Measurements from ENCODE around the gene RADIL. TPM values are rescaled to one million over a fixed set of nuclear protein-coding genes. Genes with fewer than 3 reads are reported as not detected.

Gene RADIL
- polyA plus RNA-seq, 1 donor (not counting 4 experiments of a cell fraction or from before 2014, with no cell fraction given), result not detected

GRCh38 chr7:4787947-4788626 lies 95.4 kb downstream of the RADIL start:
- H4K20me1 ChIP-seq (ENCODE audit: control insufficient read depth, extremely low read depth, insufficient read depth, low read length), result no peaks in the 10 kb centered on the region
- no peak overlapping the region for H3K9ac ChIP-seq (ENCODE audit: control insufficient read depth, extremely low read depth, insufficient read depth, low read length)
- no peak overlapping the region for H3K4me3 ChIP-seq (ENCODE audit: control insufficient read depth in 2 of 3, extremely low read depth in 1 of 3, insufficient read depth in 2 of 3, low read depth in 1 of 3, low read length in 3 of 3)
- H3K4me2 ChIP-seq (ENCODE audit: control insufficient read depth, extremely low read depth, insufficient read depth, low read depth, low read length), result no peak overlapping the region
- no peak overlapping the region for H3K27ac ChIP-seq (ENCODE audit: control insufficient read depth, insufficient read depth, low read length)
- DNase-seq (ENCODE audit: low read depth, low spot score) (no peak), FAIRE-seq (no peak)
- H3K79me2 ChIP-seq (ENCODE audit: control insufficient read depth, insufficient read depth, low read length), result peaks cover 2% of the 10 kb centered on the region
- no peaks in the 10 kb centered on the region for H3K9me3 ChIP-seq (ENCODE audit: control insufficient read depth, low read depth, low read length)
- H3K4me1 ChIP-seq (ENCODE audit: control insufficient read depth, extremely low read depth, insufficient read depth, low read length), result no peaks in the 10 kb centered on the region
- H3K9me1 ChIP-seq (ENCODE audit: control insufficient read depth, extremely low read depth, insufficient read depth, low read length), result no peaks in the 10 kb centered on the region
- TF ChIP-seq EZH2 (IDR thresholded peaks at IDR 0.05; ENCODE audit: low read length), result no peak
- TF ChIP-seq, protein P1, sequence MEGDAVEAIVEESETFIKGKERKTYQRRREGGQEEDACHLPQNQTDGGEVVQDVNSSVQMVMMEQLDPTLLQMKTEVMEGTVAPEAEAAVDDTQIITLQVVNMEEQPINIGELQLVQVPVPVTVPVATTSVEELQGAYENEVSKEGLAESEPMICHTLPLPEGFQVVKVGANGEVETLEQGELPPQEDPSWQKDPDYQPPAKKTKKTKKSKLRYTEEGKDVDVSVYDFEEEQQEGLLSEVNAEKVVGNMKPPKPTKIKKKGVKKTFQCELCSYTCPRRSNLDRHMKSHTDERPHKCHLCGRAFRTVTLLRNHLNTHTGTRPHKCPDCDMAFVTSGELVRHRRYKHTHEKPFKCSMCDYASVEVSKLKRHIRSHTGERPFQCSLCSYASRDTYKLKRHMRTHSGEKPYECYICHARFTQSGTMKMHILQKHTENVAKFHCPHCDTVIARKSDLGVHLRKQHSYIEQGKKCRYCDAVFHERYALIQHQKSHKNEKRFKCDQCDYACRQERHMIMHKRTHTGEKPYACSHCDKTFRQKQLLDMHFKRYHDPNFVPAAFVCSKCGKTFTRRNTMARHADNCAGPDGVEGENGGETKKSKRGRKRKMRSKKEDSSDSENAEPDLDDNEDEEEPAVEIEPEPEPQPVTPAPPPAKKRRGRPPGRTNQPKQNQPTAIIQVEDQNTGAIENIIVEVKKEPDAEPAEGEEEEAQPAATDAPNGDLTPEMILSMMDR (optimal IDR thresholded peaks at IDR 0.05 in 1 of 3, IDR thresholded peaks at IDR 0.05 in 1 of 3, conservative IDR thresholded peaks at IDR 0.05 in 1 of 3; ENCODE audit: extremely low read depth in 1 of 3, insufficient read depth in 2 of 3, low read length in 3 of 3), result no peak
- dilution Hi-C loops (cut with MboI; ENCODE audit: extremely low pct_ligation_motif_present, low sequenced_read_pairs), result no loop called here
- no peaks in the 10 kb centered on the region for H3K27me3 ChIP-seq (ENCODE audit: control insufficient read depth, extremely low read depth, insufficient read depth, low read length)
- H3K36me3 ChIP-seq (ENCODE audit: control insufficient read depth in 2 of 2, extremely low read depth in 1 of 2, insufficient read depth in 2 of 2, low read length in 2 of 2), result peaks cover 27 to 56% of the 10 kb centered on the region in 2 experiments
- no peak overlapping the region for H2AFZ ChIP-seq (ENCODE audit: control insufficient read depth, low read length)

DNA sequence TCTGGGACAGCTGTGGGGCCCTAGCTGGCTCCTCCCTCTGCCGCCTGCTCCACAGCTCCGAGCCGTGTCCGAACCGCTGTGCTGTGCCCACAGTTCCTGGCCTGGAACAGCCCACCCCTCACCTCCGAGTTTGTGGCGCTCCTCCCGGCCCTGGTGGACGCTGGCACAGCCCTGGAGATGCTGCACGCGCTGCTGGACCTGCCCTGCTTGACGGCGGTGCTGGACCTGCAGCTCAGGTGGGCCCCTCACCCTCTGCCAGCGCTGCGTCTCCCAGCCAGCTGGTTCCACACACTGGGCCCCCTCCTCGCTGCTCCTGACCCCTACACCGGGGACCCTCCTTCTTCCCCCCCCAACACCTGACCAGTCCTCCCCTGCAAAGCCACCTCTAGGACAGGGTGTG lies 96.0 kb downstream of the RADIL start:
- Histone ChIP-seq H3K9ac (ENCODE audit: control insufficient read depth, extremely low read depth, insufficient read depth, low read length) (no peak overlapping the region), H3K4me3 (ENCODE audit: control insufficient read depth in 2 of 3, extremely low read depth in 1 of 3, insufficient read depth in 2 of 3, low read depth in 1 of 3, low read length in 3 of 3) (no peak overlapping the region), H3K4me1 (ENCODE audit: control insufficient read depth, extremely low read depth, insufficient read depth, low read length) (no peaks in the 10 kb centered on the region), H3K79me2 (ENCODE audit: control insufficient read depth, insufficient read depth, low read length) (peaks cover 2% of the 10 kb centered on the region), H3K36me3 (ENCODE audit: control insufficient read depth in 2 of 2, extremely low read depth in 1 of 2, insufficient read depth in 2 of 2, low read length in 2 of 2) (peaks cover 27 to 52% of the 10 kb centered on the region in 2 experiments), H3K27ac (ENCODE audit: control insufficient read depth, insufficient read depth, low read length) (no peak overlapping the region), H3K9me3 (ENCODE audit: control insufficient read depth, low read depth, low read length) (no peaks in the 10 kb centered on the region), H3K27me3 (ENCODE audit: control insufficient read depth, extremely low read depth, insufficient read depth, low read length) (no peaks in the 10 kb centered on the region), H4K20me1 (ENCODE audit: control insufficient read depth, extremely low read depth, insufficient read depth, low read length) (no peaks in the 10 kb centered on the region), H3K9me1 (ENCODE audit: control insufficient read depth, extremely low read depth, insufficient read depth, low read length) (no peaks in the 10 kb centered on the region), H2AFZ (ENCODE audit: control insufficient read depth, low read length) (no peak overlapping the region), H3K4me2 (ENCODE audit: control insufficient read depth, extremely low read depth, insufficient read depth, low read depth, low read length) (no peak overlapping the region)
- dilution Hi-C loops (cut with MboI; ENCODE audit: extremely low pct_ligation_motif_present, low sequenced_read_pairs), result no loop called here
- no peak for DNase-seq (ENCODE audit: low read depth, low spot score)
- FAIRE-seq, result no peak
- TF ChIP-seq, protein P1 (optimal IDR thresholded peaks at IDR 0.05 in 1 of 3, IDR thresholded peaks at IDR 0.05 in 1 of 3, conservative IDR thresholded peaks at IDR 0.05 in 1 of 3; ENCODE audit: extremely low read depth in 1 of 3, insufficient read depth in 2 of 3, low read length in 3 of 3), result no peak
- TF ChIP-seq EZH2 (IDR thresholded peaks at IDR 0.05; ENCODE audit: low read length), result no peak

All from keratinocyte (primary cell).